ENCODE measurements around the gene HSPA12B. TPM values are rescaled to one million over a fixed set of nuclear protein-coding genes. Genes with fewer than 3 reads are reported as not detected.

HSPA12B gene
- total and polyA plus RNA-seq, 2 of the 13 experiments (the other 11 are each of a cell fraction or from before 2014, with no cell fraction given) = 0.01 TPM; not detected in 1

DNA sequence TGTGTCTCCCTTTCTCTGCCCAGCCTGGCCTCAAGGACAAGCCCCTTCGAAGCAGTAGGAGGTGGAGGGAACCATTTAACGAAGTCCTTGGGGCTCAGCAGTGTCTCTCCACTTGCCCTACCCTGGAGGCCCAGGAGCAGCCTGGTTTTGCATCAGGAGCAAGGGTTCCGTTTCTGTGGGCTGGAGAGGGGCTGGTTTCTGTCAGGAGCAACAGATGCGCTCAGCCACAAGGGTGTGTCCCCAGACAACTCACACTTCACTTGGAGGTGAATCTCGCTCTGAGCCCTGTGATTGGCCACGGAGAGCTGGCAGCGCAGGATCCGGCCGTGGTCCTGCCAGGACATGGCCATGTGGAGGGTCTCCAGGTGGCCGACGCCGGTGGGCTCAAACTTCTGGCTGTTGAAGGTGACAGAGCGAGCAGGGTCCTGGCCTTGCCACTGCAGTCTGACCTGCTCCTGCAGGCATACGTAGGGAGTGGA, 27.0 kb upstream of the HSPA12B start:
- no peak for TF ChIP-seq ZNF260 (CRISPR knock-in tag; IDR thresholded peaks at IDR 0.05; ENCODE audit: borderline replicate concordance, low read depth)
- TF ChIP-seq THYN1 (CRISPR knock-in tag; IDR thresholded peaks at IDR 0.05; ENCODE audit: borderline replicate concordance, low read depth) = no peak
- TF ChIP-seq TBL1XR1 (IDR thresholded peaks at IDR 0.05; ENCODE audit: borderline replicate concordance, low read length, partially characterized antibody) = no peak
- TF ChIP-seq ZBTB25 (CRISPR knock-in tag; IDR thresholded peaks at IDR 0.05) = no peak
- no peak for TF ChIP-seq ZBTB7A (CRISPR knock-in tag; IDR thresholded peaks at IDR 0.05)
- TF ChIP-seq ZNF891 (CRISPR knock-in tag; IDR thresholded peaks at IDR 0.05) = 0 out of 2 replicates have a peak, but pooled peaks have one; percentile 33
- CTCF ChIA-PET (ENCODE audit: low intra/inter-chr PET ratio, low total read pairs) = interaction anchor here (2.3 kb wide), 1 partner anchor 29 kb away, joined by 6 read pairs; no protein-coding TSS in a partner anchor
- in situ Hi-C loops (cut with HindIII; ENCODE audit: extremely low pct_ligation_motif_present, low pct_unique_long_range_greater_than_20kb) = no loop called here
- no peaks in the 10 kb centered on the region for H3K9me3 ChIP-seq (ENCODE audit: low read length)
- BruUV-seq (replicated peaks) = no TSS peak
- no peak overlapping the region for H3K9ac ChIP-seq (ENCODE audit: insufficient read depth, low read depth, low read length)
- POLR2A ChIA-PET = no interaction called here
- H3K4me3 ChIP-seq (replicated peaks in 1 of 3; ENCODE audit: insufficient read depth in 1 of 3, low read depth in 2 of 3, low read length in 3 of 3) = no peak overlapping the region
- peaks cover 11 to 30% of the 10 kb centered on the region in 2 experiments for H3K27me3 ChIP-seq (ENCODE audit: control insufficient read depth in 1 of 2, insufficient read depth in 2 of 2, low read length in 2 of 2)
- H3K27ac ChIP-seq (ENCODE audit: extremely low read length, insufficient read depth, low read length) = no peak overlapping the region
- no peak overlapping the region for H3K4me2 ChIP-seq (ENCODE audit: low read depth, low read length)
- no peak for DNase-seq (ENCODE audit: low spot score)
- no peak for FAIRE-seq
- H3K79me2 ChIP-seq (ENCODE audit: insufficient read depth, low read length) = no peaks in the 10 kb centered on the region
- 45% methylated on average over 11 of the region's 14 CpGs for WGBS (ENCODE audit: low lambda C conversion rate)
- no peak overlapping the region for H2AFZ ChIP-seq (ENCODE audit: low read length)
- no peaks in the 10 kb centered on the region for H3K36me3 ChIP-seq (replicated peaks in 1 of 2; ENCODE audit: control insufficient read depth in 1 of 2, insufficient read depth in 2 of 2, low read length in 2 of 2)
- intact Hi-C loops (cut with micrococcal nuclease; ENCODE audit: unreplicated experiment) = no loop called here
- H3K4me1 ChIP-seq (ENCODE audit: insufficient read depth, low read length) = peaks cover 15% of the 10 kb centered on the region
- H4K20me1 ChIP-seq (ENCODE audit: insufficient read depth, low read length) = no peaks in the 10 kb centered on the region
- ATAC-seq = peak; percentile 7; the same call in 1 of the 3 replicates

Data from HepG2 (cell line).